ENCODE data around the gene PARD3B.

Gene PARD3B

GRCh38 chr2:204662956-204663355 is 117.7 kb downstream of the PARD3B start:
- no peak for DNase-seq

- no peak for DNase-seq
These were observed 118.6 kb downstream of the PARD3B start for GRCh38 chr2:204663816-204664425.

- DNase-seq: no peak
These were observed 119.4 kb downstream of the PARD3B start for GRCh38 chr2:204664708-204665121.

- DNase-seq: no peak
These were observed 119.9 kb downstream of the PARD3B start for GRCh38 chr2:204665207-204665606.

GRCh38 chr2:204665771-204666170 is 120.5 kb downstream of the PARD3B start:
- no peak for DNase-seq

GRCh38 chr2:204667990-204668389 is 122.7 kb downstream of the PARD3B start:
- no peak for DNase-seq

GRCh38 chr2:204669382-204669781 is 124.1 kb downstream of the PARD3B start:
- no peak for DNase-seq

- no peak for DNase-seq
These were observed 124.8 kb downstream of the PARD3B start for GRCh38 chr2:204670124-204670523.

GRCh38 chr2:204670756-204671155 is 125.5 kb downstream of the PARD3B start:
- no peak for DNase-seq

- DNase-seq: no peak
These were observed 127.5 kb downstream of the PARD3B start for GRCh38 chr2:204672772-204673171.

GRCh38 chr2:204673877-204674276 is 128.6 kb downstream of the PARD3B start:
- DNase-seq: no peak

- no peak for DNase-seq
These were observed 132.8 kb downstream of the PARD3B start for GRCh38 chr2:204678031-204678430.

GRCh38 chr2:204680576-204680975 is 135.3 kb downstream of the PARD3B start:
- DNase-seq: no peak

- no peak for DNase-seq
These were observed 136.1 kb downstream of the PARD3B start for GRCh38 chr2:204681412-204681811.

- no peak for DNase-seq
These were observed 138.1 kb downstream of the PARD3B start for GRCh38 chr2:204683384-204683783.

- no peak for DNase-seq
These were observed 141.1 kb downstream of the PARD3B start for GRCh38 chr2:204686406-204686805.

GRCh38 chr2:204687776-204688175 is 142.5 kb downstream of the PARD3B start:
- DNase-seq: no peak

- peak; percentile 65 for DNase-seq
These were observed 146.7 kb downstream of the PARD3B start for GRCh38 chr2:204691911-204692510.

- DNase-seq: no peak
These were observed 147.5 kb downstream of the PARD3B start for GRCh38 chr2:204692790-204693189.

- no peak for DNase-seq
These were observed 148.0 kb downstream of the PARD3B start for GRCh38 chr2:204693262-204693661.

GRCh38 chr2:204695506-204695905 is 150.2 kb downstream of the PARD3B start:
- no peak for DNase-seq

- no peak for DNase-seq
These were observed 150.8 kb downstream of the PARD3B start for GRCh38 chr2:204696124-204696523.

- no peak for DNase-seq
These were observed 160.1 kb downstream of the PARD3B start for GRCh38 chr2:204705243-204705932.

- DNase-seq: no peak
These were observed 161.7 kb downstream of the PARD3B start for GRCh38 chr2:204706939-204707338.
